HG03558 (cell line): Measurements from ENCODE around the gene ABT1.

Experiments used
- ATAC-seq: cut with Tn5 transposase; IDR thresholded peaks from one replicate; pipeline ENCODE4 v1.9.1; 2021; ENCODE audit warnings: moderate number of reproducible peaks; ENCODE audit not compliant: unreplicated experiment; ENCODE audit errors: extremely low read depth

ABT1 gene

GRCh38 chr6:26571592-26572296 lies 25.0 kb upstream of the ABT1 start:
- ATAC-seq, result no peak

GRCh38 chr6:26575494-26575939 lies 21.2 kb upstream of the ABT1 start:
- ATAC-seq, result no peak

- ATAC-seq, result no peak
These were observed 20.3 kb upstream of the ABT1 start for GRCh38 chr6:26576407-26576843.

DNA sequence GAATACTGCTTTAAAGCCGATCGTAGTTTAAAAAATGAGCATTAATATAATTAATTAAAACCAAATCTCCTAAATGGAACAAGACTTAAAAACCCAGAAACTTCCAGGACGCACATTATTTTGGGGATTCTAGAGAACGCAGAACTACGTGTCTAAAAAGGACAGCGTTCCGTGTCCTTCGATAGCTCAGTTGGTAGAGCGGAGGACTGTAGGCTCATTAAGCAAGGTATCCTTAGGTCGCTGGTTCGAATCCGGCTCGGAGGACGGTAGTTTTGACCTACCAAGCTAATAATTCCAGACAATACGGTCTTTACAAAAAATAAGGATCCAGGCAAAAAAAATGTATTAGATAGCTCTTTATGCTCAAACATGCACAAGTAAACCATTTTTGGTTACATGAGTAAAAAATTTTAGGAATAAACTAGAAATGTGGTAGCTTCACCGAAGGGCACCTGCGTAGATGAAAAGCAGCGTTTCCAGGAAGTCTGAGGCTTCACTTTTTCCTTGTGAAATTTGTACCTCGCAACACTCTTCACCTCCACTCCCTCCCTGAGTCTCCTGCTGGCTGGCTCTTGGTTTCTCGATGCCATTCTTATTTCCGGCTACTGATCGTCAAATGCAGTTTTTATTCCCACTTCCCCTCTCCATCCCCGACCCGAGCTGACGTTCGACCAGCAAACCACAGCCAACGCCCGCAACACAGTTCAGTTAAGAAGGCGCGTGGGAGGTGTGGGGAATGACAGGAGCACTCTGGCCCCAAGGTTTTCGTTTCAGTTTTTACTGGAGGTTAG lies 19.6 kb upstream of the ABT1 start:
- ATAC-seq, result no peak

- ATAC-seq, result no peak
These were observed 19.1 kb upstream of the ABT1 start for GRCh38 chr6:26577720-26578072.

DNA sequence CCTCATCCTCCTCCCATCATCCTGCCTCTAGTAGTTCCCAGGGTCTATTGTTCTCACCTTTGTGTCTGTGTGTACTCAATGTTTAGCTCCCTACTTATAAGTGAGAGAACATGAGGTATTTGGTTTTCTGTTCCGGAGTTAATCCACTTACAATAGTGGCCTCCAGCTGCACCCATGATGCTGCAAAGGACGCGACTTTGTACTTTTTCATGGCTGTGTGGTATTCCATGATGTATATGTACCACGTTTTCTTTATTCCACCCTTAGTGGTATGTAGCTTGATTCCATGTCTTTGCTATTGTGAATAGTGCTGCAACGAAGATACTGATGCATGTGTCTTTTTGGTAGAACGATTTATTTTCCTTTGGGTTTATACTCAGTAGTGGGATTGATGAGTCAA lies 18.5 kb upstream of the ABT1 start:
- ATAC-seq, result no peak

DNA sequence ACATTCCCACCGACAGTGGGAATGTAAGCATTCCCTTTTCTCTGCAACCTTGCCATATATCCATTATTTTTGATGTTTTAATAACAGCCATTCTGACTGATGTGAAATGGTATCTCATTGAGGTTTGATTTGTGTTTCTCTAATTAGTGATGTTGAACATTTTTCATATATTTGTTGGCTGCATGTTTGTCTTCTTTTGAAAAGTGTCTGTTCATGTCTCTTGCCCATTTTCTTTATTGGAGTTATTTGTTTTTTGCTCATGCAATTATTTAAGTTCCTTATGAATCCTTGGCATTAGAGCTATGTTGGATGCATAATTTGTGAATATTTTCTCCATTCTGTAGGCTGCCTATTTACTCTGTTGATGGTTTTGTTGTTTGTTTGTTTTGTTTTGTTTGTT lies 18.0 kb upstream of the ABT1 start:
- ATAC-seq, result no peak

GRCh38 chr6:26581164-26581915 lies 15.4 kb upstream of the ABT1 start:
- ATAC-seq, result no peak

GRCh38 chr6:26588965-26589364 lies 7.8 kb upstream of the ABT1 start:
- no peak for ATAC-seq

DNA sequence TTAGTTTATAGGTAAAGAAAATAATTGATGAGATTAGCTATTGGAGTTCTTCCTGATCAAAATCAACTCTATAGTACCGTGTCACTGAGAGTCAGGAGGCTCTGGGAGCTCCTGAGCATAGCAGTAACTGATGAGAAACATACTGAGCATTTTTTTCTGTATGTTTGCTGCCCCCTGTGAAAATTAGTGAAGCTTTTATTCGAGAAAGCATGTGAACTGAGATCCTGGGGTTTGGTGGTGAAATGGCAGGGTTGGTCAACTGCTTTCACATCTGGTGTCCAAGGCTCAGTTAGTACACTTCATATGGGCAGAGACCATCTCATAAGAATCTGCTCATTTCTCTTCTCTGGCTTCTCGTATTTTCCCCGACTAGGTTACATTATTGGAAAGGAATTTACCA lies 4.1 kb upstream of the ABT1 start:
- no peak for ATAC-seq

DNA sequence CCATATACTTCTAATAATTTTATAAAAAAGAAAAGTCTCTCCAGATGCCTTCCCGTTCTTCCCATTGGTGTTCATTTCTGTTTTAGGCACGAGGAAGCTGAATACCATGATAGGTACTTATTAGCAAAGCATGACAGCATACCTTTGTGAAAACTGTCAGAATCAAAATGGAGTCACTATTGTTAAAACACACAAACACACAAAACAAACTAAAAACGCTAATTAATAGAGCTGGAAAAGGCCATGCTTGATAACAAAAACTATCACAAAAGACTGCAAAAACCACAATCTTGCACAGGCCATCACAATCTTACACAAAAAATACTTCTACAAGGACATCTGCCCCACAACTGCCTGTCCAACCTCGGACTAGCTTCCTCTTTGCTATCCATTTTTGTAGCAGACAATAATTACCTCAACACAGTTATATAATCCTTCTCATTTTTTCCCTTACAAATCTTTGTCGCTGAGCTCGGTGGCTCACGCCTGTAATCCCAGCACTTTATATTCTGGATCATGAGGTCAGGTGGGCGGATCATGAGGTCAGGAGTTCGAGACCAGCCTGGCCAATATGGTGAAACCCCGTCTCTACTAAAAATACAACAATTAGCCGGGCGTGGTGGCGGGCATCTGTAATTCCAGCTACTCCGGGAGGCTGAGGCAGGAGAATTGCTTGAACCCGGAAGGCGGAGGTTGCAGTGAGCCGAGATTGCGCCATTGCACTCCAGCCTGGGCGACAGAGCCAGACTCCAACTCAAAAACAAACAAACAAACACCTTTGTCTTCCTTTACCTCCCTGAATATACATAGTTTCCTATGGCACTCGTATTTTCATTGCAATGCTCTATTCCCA lies 3.2 kb upstream of the ABT1 start:
- no peak for ATAC-seq

DNA sequence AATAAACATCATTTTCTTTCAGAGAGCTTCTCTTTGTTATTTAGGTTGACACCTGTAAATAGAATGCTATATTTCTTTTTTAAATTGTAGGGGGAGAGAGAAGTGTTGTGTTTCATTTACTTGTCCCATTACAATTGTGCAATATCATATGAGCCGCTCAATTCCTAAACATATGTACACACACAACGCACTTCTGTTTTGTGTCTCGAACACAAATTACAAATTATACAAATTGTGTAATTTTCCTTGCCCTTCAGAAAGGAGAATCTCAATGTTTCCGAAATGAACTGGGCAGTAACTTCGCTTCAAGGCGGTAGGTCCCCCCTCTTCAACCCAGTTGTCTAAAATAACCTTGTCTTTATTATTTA lies 2.6 kb upstream of the ABT1 start:
- no peak for ATAC-seq

DNA sequence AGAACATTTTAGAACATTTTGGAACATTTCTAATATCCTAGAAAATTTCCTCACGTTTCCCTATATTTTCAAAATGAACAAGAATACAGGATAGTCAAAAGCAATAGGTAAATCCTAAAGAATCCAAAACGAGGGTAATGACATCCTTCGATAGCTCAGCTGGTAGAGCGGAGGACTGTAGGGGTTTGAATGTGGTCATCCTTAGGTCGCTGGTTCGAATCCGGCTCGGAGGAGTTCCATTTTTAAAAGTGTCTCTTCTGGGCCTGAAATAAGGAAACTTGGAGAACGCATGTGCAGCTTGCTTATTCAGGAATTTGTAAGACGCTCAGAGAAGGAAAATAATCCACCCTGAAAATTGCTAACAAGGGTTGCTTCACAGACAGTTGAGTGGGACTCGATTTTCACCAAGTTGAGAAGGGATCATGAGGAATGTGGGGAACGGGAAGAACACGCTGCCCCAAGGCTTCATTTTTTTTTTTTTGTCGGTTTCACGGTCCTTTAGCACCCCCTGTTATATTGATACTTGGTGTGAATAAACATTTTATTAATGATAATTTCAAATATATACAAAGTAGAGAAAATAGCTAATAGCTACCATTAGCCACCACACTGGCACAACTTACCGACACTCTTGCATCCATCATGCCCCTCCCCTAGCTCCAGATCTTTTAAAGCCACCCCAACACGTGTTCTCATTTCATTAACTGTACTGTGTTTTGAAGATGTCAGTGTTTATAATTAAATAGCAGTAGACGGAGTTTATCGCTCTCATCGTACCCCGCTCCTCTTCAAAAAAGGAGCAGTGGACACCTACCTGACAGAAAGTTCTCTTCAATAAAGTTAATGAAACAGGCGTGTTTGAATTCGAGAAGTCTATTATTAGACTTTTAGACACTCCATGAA lies 1.8 kb upstream of the ABT1 start:
- ATAC-seq, result no peak

DNA sequence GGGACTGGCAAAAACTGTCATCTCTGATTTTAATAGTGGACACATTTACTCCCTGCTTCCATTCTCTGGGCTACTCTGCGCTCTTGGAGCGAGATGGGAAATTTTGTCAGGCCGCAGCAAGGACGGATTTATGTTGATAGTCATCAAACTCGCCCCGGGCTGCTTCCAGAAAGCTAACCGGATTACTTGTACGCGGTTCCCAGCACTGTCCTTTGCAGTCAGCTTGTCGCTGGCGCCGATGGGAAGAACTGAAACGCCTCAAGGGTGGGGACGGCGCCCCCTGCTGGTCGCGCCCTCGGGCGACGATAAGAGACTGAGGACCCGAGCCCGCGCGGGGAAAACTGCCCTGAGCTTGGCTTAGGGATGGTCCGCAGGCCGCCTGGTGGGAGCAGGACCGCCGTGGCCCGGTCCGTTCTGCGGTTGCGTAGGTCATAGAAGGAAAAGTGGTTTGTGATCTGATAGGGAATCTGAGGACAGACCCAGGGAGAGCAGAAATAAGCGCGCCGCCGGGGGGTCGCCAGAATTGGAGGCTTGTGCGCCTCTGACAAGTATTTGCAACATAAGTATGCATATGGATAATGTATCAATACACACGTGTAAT lies 984 bp upstream of the ABT1 start:
- no peak for ATAC-seq

- ATAC-seq, result no peak
These were observed 625 bp downstream of the ABT1 start for GRCh38 chr6:26597389-26597766.

DNA sequence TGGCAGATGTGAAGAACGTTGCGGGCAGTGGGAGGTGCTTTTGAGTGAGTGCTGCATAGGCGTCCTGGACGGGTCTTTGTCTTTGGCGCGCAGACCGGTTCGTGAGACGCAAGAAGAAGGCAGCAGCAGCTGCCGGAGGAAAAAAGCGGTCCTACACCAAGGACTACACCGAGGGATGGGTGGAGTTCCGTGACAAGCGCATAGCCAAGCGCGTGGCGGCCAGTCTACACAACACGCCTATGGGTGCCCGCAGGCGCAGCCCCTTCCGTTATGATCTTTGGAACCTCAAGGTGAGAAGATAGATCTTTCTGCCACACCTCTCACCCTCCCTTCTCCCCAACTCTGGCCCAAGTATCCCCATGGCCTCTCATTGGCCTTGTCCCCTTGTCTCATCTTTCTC lies 1.1 kb downstream of the ABT1 start:
- no peak for ATAC-seq

DNA sequence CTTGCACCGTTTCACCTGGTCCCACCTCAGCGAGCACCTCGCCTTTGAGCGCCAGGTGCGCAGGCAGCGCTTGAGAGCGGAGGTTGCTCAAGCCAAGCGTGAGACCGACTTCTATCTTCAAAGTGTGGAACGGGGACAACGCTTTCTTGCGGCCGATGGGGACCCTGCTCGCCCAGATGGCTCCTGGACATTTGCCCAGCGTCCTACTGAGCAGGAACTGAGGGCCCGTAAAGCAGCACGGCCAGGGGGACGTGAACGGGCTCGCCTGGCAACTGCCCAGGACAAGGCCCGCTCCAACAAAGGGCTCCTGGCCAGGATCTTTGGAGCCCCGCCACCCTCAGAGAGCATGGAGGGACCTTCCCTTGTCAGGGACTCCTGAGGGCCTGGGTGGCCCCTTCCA lies 1.5 kb downstream of the ABT1 start:
- ATAC-seq, result no peak

- ATAC-seq, result no peak
These were observed 2.4 kb downstream of the ABT1 start for GRCh38 chr6:26599134-26599533.

GRCh38 chr6:26599591-26599990 lies 2.8 kb downstream of the ABT1 start:
- no peak for ATAC-seq
